ENCODE data around the gene SIK2. TPM values are rescaled to one million over a fixed set of nuclear protein-coding genes. Genes with fewer than 3 reads are reported as not detected.

SIK2 gene
- total and polyA plus RNA-seq, 4 donors = 7.2 to 31.8 (median 17.3) TPM

DNA sequence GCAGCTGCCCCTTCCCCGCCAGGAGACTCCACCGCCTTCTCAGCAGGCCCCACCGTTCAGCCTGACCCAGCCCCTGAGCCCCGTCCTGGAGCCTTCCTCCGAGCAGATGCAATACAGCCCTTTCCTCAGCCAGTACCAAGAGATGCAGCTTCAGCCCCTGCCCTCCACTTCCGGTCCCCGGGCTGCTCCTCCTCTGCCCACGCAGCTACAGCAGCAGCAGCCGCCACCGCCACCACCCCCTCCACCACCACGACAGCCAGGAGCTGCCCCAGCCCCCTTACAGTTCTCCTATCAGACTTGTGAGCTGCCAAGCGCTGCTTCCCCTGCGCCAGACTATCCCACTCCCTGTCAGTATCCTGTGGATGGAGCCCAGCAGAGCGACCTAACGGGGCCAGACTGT lies 121.3 kb downstream of the SIK2 start:
- peaks cover 49 to 67% (median 61%) of the 10 kb centered on the region in 4 donors for H3K36me3 ChIP-seq (ENCODE audit: control insufficient read depth in 4 of 4, insufficient read depth in 4 of 4, low read length in 4 of 4)
- WGBS, 2 donors = 86 to 91% methylated on average over 15 of the region's 15 CpGs
- DNase-seq = no peak
- no peak overlapping the region for H3K4me3 ChIP-seq
- TF ChIP-seq, protein P1, sequence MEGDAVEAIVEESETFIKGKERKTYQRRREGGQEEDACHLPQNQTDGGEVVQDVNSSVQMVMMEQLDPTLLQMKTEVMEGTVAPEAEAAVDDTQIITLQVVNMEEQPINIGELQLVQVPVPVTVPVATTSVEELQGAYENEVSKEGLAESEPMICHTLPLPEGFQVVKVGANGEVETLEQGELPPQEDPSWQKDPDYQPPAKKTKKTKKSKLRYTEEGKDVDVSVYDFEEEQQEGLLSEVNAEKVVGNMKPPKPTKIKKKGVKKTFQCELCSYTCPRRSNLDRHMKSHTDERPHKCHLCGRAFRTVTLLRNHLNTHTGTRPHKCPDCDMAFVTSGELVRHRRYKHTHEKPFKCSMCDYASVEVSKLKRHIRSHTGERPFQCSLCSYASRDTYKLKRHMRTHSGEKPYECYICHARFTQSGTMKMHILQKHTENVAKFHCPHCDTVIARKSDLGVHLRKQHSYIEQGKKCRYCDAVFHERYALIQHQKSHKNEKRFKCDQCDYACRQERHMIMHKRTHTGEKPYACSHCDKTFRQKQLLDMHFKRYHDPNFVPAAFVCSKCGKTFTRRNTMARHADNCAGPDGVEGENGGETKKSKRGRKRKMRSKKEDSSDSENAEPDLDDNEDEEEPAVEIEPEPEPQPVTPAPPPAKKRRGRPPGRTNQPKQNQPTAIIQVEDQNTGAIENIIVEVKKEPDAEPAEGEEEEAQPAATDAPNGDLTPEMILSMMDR (IDR thresholded peaks at IDR 0.05; ENCODE audit: control extremely low read depth, extremely low read depth) = no peak
- H3K4me1 ChIP-seq (ENCODE audit: control insufficient read depth in 5 of 5, insufficient read depth in 5 of 5, low read length in 5 of 5) = peaks cover 0 to 4% (median 0%) of the 10 kb centered on the region in 5 donors
- no peaks in the 10 kb centered on the region for H3K9me3 ChIP-seq (ENCODE audit: control insufficient read depth in 4 of 4, insufficient read depth in 3 of 4, low read length in 3 of 4)
- no peak overlapping the region for H3K27ac ChIP-seq (ENCODE audit: low read depth in 1 of 2, low read length in 1 of 2)
- H3K27me3 ChIP-seq (ENCODE audit: control insufficient read depth in 3 of 3, insufficient read depth in 3 of 3, low read length in 2 of 3) = no peaks in the 10 kb centered on the region
- no peak for ATAC-seq (ENCODE audit: insufficient read depth, low FRiP score)
- no peak overlapping the region for H3K9ac ChIP-seq (ENCODE audit: insufficient read depth in 1 of 2, low read length in 2 of 2)

DNA sequence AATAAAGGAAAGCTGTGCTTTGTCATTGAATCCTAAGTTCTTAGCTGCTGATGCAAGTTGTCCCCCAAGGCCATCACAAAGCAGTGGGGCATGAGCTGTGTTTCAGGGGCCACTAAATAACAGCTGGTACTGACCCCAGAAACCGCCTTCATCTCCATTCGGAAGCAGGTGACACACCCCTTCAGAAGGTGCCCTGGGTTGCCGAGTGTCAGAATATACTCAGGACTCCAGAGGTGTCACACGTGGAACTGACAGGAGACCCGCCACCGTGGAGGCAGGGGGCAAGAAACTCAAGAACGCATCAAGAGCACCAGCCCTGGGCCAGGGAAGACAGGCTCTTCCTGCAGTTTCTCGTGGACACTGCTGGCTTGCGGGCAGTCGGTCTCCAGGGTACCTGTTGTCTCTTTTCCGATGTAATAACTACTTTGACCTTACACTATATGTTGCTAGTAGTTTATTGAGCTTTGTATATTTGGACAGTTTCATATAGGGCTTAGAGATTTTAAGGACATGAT lies 122.4 kb downstream of the SIK2 start:
- 95 to 97% methylated on average over 11 of the region's 11 CpGs for WGBS, 2 donors
- H3K27ac ChIP-seq (ENCODE audit: low read depth in 1 of 2, low read length in 1 of 2) = no peak overlapping the region
- H3K4me3 ChIP-seq = no peak overlapping the region
- TF ChIP-seq, protein P1 (IDR thresholded peaks at IDR 0.05; ENCODE audit: control extremely low read depth, extremely low read depth) = no peak
- H3K4me1 ChIP-seq (ENCODE audit: control insufficient read depth in 5 of 5, insufficient read depth in 5 of 5, low read length in 5 of 5) = peaks cover 4 to 9% (median 9%) of the 10 kb centered on the region in 5 donors
- ATAC-seq (ENCODE audit: insufficient read depth, low FRiP score) (no peak), DNase-seq (no peak)
- no peaks in the 10 kb centered on the region for H3K27me3 ChIP-seq (ENCODE audit: control insufficient read depth in 3 of 3, insufficient read depth in 3 of 3, low read length in 2 of 3)
- H3K36me3 ChIP-seq (ENCODE audit: control insufficient read depth in 4 of 4, insufficient read depth in 4 of 4, low read length in 4 of 4) = peaks cover 41 to 64% (median 58%) of the 10 kb centered on the region in 4 donors
- H3K9ac ChIP-seq (ENCODE audit: insufficient read depth in 1 of 2, low read length in 2 of 2) = no peak overlapping the region
- no peaks in the 10 kb centered on the region for H3K9me3 ChIP-seq (ENCODE audit: control insufficient read depth in 4 of 4, insufficient read depth in 3 of 4, low read length in 3 of 4)

DNA sequence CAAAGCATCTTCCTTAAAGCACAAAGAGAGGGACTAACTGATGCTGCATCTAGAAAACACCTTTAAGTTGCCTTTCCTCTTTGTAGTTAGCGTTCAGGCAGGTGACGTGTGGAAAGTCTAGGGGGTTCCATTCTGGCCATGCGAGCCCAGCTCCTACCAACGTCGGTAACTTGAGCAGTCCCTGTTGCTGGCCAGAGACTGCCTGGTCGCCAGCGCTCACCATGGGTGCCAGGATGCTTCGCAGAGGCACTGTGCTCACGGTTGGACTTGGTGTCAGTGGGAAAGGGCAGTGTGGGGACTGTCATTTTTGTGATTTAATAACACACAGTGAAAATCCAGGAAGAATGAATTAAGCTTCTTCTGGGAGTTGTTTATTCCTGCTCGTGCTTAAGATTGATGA lies 123.4 kb downstream of the SIK2 start:
- DNase-seq (no peak), ATAC-seq (ENCODE audit: insufficient read depth, low FRiP score) (no peak)
- Histone ChIP-seq H3K4me1 (ENCODE audit: control insufficient read depth in 5 of 5, insufficient read depth in 5 of 5, low read length in 5 of 5) (peaks cover 6 to 19% (median 15%) of the 10 kb centered on the region in 5 donors), H3K27me3 (ENCODE audit: control insufficient read depth in 3 of 3, insufficient read depth in 3 of 3, low read length in 2 of 3) (no peaks in the 10 kb centered on the region), H3K36me3 (ENCODE audit: control insufficient read depth in 4 of 4, insufficient read depth in 4 of 4, low read length in 4 of 4) (peaks cover 32 to 56% (median 48%) of the 10 kb centered on the region in 4 donors), H3K4me3 (no peak overlapping the region), H3K9ac (ENCODE audit: insufficient read depth in 1 of 2, low read length in 2 of 2) (no peak overlapping the region), H3K9me3 (ENCODE audit: control insufficient read depth in 4 of 4, insufficient read depth in 3 of 4, low read length in 3 of 4) (no peaks in the 10 kb centered on the region), H3K27ac (ENCODE audit: low read depth in 1 of 2, low read length in 1 of 2) (no peak overlapping the region)
- WGBS, 2 donors = 92 to 97% methylated on average over 10 of the region's 10 CpGs
- TF ChIP-seq, protein P1 (IDR thresholded peaks at IDR 0.05; ENCODE audit: control extremely low read depth, extremely low read depth) = no peak

DNA sequence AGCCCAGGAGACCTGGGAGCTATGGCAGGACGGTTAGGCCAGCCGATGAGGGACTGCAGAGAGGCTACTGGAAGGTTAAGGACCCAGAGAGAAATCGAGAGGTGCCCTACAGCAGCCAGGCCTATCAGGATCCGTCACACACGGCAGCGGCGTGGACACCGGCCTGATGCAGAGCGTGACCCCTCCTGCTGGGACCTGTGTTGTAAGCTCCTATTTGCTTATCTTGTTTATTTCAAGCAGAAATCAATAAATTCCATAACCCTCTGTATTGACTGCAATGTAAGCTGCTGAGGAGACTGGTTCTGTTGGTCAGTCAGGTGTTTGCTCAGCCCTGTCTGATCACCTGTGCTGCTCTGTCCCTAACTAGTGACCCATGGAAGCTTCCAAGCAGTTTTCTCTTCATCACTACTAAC lies 124.1 kb downstream of the SIK2 start:
- H3K4me3 ChIP-seq = no peak overlapping the region
- TF ChIP-seq, protein P1 (IDR thresholded peaks at IDR 0.05; ENCODE audit: control extremely low read depth, extremely low read depth) = no peak
- H3K9ac ChIP-seq (ENCODE audit: insufficient read depth in 1 of 2, low read length in 2 of 2) = no peak overlapping the region
- no peaks in the 10 kb centered on the region for H3K27me3 ChIP-seq (ENCODE audit: control insufficient read depth in 3 of 3, insufficient read depth in 3 of 3, low read length in 2 of 3)
- peaks cover 26 to 50% (median 46%) of the 10 kb centered on the region in 4 donors for H3K36me3 ChIP-seq (ENCODE audit: control insufficient read depth in 4 of 4, insufficient read depth in 4 of 4, low read length in 4 of 4)
- WGBS, 2 donors = 93 to 99% methylated on average over 9 of the region's 9 CpGs
- no peak for ATAC-seq (ENCODE audit: insufficient read depth, low FRiP score)
- no peak overlapping the region for H3K27ac ChIP-seq (ENCODE audit: low read depth in 1 of 2, low read length in 1 of 2)
- H3K9me3 ChIP-seq (ENCODE audit: control insufficient read depth in 4 of 4, insufficient read depth in 3 of 4, low read length in 3 of 4) = no peaks in the 10 kb centered on the region
- no peak for DNase-seq
- peaks cover 9 to 25% (median 15%) of the 10 kb centered on the region in 5 donors for H3K4me1 ChIP-seq (ENCODE audit: control insufficient read depth in 5 of 5, insufficient read depth in 5 of 5, low read length in 5 of 5)
